Umbilical cord (tissue), 2 donors: Measurements from ENCODE around the gene TPX2. TPM values are rescaled to one million over a fixed set of nuclear protein-coding genes. Genes with fewer than 3 reads are reported as not detected.

ENCODE experiments used
- DNase-seq: peaks from one replicate; pipeline ENCODE4 v3.0.0-alpha.2; 2015; ENCODE audit warnings: low spot score
- total RNA-seq: library from RNA; depleted of rRNA; stranded (reverse); fragments of >200 nt; gene quantifications from one replicate; pipeline ENCODE4 v1.2.3, GENCODE V29; 2014; ENCODE audit warnings: low replicate concordance; ENCODE audit not compliant: insufficient read depth

TPX2 gene
- total RNA-seq, 1 donor from 2014 or later, result 5.3 TPM

DNA sequence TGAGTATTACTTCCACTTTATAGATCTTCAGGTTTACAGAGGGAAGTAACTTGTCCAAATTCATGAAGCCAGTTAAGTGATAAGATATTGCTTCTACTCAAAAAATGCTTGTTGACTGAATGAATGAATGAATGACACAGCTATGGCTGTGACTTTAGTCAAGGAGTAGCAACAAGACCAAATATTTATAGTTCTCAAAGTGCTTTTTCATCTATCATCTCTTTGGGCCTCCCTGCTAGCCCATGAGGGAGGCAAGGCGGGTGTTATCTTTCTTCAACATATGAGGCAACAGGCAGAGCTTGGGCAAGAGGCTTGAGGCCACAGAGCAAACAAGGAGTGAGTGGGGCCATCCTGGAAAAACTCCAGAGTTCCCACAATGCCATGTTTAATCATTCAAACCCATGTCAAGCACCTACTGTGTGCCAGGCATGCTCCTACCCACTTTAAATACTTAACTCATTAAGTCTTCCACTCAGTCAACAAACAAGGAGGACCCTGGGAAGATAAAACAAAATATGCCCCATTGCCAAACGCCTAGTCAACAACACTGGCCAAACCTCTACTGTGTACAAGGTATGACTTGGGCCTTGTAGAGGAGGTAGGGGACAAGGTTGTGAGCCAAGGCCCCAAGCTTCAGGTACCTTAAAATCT, 32.4 kb upstream of the TPX2 start:
- no peak for DNase-seq

DNA sequence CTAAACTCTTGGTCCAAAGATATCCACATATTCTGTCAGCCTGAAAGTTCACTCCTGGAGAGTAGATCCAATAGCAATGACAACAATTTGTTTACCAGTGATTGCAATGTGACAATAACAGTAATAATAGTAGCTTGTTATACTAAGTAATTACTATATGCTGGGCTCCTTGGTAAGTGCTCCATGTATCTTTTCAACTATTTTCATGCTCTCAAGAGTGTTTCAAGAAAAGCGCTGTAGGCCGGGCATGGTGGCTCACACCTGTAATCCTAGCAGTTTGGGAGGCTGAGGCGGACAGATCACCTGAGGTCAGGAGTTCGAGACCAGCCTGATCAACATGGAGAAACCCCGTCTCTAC, 31.9 kb upstream of the TPX2 start:
- no peak for DNase-seq

DNA sequence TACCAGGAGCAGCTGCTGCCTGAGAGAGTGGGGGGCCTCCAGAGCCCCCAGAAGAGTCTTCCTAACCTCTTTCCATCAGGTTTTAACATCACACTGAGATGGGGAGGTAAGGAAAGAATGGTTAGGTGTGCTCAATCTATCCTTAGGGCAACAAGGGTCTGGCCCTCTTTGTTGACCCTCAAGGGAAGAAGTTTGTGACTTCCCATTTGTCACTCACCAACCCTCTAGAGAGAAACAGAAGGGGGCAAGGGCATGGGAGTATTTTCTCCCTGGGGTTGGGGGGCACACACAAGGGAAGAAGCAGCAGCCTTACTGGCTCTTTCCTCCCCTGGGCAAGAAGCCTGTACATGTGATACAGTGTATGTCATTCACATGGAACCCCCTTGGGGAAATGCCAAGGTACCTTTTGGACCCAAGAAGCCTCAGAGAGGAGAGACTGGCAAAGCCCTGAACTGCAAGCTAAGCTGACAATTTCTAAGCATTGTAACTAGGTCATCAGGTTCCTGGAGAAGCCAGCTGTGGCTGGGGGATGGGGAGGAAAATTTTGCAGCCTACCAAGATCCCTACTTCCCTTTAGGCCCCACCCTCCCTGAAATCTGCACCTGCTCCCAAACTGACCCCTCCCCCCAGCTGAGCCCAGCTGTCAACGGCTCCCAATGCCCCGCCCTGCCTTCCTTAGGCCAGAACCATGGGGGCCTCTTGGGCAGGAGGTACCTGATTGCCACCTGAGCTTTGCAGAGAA, 30.9 kb upstream of the TPX2 start:
- DNase-seq, result no peak

DNA sequence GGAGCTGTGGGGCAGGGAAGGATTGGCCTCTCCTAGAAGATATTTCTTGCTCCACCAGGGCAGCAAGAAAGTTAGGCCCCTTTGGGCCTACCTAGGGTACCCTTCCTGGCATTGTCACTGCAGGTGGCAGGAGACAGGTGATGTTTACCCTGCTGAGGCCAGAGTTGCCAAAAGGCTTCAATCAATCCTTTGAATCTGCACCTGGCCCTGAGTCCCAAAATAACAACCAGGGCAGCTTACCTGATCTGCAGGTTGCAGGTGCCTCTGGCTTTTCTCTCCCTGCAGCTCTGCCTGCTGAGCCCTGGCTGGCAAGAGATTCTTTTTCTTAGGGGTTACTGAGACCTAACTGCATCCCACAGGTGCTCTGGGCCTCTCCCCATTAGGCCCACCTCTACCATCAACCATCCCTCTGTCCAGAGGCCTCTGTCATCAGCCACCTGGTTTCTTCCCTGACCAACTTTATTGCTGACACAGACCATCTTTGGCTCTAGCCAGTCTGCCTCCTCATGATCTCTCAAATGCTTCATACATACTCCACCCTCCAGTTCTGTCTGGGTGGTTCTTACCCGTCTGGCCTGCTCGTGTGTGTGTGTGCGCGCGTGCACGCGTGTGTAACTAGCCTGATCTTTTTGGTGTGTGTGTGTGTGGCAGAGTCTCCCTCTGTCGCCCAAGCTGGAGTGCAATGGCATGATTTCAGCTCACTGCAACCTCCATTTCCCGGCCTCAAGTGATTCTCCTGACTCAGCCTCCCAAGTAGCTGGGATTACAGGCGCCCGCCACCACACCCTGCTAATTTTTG, 30.2 kb upstream of the TPX2 start:
- no peak for DNase-seq

DNA sequence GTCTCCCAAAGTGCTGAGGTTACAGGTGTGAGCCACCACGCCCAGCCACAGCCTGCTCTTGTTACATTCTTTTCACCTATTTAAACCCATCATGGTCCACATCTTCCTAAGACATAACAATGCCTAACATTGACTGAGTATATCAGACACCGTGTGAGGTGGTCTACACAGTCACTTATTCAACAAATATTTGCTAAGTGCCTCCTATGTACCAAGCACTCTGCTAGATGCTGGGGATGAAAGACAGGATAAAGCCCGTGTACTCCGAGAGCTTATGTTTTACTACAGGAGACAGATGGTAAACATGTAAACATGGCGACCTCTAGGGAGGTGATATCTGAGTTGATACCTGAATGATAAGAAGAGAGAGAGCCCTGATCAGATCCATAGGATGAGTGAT, 29.2 kb upstream of the TPX2 start:
- DNase-seq, result no peak

DNA sequence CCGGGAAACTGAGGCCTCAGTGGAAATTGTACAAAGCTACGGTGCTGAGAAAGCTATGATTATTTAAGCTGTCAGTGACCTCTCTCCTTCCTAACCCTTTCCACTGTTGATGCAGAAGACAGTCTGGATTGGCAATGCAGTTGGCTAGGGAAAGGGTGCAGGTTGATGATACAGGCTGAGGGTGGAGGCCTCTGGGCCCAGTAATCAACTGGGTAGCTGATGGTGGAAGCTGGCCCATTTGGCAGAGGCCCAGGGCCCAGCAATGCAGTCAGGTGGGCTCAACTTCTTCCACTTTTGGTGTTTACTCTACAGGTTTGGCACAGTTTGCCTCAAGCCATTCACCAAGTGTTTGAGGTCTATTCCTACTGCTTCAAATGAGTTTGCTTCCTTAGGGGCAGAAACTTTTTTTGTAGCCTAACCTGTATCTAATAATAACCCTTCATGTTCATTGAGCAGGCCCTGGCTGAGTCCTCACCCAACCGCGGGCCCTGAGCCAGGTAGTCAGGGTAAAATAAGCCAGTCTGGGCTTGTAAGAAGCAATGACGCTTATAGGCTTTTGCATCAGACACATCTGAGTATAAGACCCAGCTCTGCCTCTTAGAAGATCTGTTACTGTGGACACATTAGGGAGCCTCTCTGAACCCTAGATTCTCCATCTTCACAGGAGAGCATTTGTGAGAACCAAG, 28.5 kb upstream of the TPX2 start:
- no peak for DNase-seq

DNA sequence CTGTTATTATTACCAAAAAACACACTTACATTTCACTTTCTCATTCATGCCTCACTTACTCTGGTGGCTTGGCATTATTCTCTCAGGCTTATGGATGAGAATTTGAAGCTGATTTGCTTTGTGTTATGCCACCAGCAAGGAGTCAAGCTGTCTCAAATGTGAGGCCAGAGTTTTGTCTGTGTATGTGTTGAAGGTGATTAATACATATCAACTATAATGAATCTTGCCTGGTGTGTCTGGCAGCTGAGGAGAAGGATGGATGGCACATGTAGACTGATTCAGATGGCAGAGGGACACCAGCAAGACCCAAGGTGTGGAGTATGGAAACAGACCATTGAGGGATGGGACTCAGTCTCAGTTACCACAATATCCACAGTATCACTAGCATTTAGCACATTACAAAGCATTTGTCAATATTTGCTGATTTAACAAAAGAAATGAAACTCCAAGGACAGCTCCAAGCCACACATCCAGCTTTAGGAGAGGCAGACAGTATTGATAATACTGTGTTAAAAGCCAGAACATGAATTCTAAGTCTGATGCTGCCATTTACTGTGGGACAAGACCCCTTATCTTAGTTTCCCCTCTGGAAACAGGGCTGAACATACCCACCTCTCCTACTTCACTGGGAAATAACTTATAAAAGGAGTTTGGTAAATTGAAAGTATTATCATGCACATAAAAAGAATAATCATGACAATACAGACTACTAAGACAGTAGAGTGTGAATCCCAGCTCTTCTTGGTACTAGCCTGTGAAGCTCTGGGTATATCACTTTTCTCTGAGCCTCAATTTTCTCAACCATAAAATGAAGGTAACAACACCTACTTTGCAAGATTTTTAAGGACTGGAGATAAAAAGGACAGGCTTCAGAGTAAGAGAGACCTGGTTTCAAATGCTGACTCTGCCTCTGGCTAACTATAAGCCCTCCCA, 27.6 kb upstream of the TPX2 start:
- DNase-seq, result no peak

DNA sequence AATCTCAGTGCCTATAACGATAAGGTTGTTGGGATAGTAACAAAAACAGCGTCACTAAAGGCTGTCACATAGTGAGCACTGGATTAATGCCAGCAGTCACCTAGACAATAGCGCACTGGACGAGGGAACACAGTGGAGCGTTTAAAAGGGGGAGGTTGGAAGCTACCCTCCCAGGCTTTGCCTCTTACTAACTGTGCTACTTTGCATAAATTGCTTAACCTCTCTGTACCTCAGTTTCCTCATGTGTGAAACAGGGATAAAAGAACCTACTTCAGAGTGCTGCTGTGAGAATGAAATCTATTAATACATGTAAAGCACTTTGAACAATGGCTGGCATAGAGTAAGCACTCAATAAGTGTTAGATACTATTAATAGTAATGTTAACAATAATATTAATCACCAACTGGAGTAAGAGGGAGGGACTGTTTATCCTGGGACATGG, 27.0 kb upstream of the TPX2 start:
- no peak for DNase-seq

DNA sequence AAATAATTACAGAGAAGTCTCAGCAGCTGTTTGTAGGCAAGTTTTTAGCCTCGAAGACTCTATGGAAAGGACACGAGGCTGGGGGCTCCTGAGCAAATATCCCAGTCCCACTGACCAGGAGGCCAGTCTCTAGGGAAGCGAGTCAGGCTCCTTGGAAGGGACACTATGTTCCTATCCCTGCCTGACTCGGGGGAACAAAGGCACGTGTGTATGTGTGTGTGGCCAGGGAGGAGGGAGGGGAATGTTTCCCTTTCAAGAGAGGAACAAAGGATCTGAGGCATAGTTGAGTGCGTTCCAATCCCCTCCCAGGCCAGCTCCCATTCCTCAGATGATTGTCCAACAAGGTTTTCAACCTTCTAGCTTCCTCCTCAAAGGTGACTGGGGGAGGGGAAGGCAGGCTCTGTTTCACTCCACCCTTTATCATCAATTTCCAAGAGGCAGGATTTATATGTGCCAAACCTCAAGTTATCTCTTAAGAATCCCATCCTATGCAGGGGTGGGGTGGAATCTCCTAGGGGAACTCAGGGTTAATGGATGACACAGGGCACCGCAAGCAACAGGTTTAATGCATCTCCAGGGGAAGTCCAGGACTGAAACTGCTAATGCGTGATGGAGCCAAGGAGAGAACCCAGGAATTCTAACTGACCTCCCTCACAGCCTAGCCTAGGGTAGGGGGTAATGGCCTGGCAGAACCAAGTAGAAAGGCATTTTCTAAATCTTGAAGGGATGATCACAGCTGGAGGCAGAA, 26.4 kb upstream of the TPX2 start:
- DNase-seq, result no peak

DNA sequence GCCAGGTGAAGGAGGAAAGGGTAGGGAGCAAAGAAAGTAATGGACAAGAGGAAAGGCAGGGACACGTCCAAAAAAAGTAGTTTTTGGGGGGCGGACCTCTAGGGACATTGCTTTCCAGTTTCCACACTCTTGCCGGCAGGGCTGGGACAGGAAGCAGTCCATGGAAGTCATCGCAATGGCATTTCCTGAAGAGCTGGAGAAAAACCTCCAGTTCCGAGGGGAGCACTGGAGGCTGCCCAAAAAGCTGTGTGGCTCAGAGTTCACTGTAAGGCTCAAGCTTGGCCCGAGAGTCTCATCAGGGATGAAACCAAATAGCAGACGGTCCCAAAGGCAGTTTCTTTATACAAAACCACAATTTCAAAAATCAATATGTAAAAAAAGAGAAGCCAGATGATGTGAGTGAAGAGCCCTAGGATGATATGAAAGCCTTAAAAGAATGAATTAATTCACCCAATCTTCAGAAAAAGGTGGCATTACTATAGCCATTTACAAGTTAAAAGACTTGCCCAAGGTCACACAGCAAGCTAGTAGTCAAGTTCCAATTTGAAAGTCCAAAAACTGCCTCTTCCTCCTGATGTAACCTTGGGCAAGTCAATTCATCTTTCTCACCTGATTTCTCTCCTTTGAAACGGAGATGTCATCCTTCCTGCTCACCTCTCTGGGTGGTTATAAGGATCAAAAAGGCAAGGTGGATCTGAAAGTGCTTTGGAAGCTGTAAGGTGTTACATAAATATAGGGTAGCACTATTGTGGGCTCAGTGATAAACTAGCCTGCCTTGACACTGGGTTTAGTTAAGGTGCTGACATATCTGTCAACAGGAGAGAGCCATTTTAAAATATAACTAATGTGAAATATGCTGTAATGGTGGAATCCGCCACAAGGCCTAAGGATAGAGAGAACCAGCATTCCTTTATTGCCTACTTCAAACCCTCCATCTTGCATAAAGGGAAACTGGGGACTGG, 25.5 kb upstream of the TPX2 start:
- DNase-seq, result peak; percentile 81

DNA sequence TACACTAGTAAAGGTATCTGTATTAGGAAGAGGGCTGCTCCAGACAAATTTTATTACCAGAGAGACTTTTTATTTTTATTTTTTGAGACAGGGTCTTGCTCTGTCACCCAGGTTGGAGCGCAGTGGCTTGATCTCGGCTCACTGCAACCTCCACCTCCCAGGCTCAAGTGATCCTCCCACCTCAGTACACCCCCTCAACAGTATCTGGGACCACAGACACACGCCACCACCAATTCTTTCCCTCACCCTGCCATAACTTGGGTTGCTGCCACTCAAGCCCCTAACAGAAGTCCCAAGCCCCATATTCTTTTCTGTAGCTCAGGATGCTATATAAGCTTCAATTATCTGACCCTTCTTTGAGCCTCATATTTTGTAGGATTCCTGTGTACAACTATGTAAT, 23.3 kb upstream of the TPX2 start:
- DNase-seq, result no peak

DNA sequence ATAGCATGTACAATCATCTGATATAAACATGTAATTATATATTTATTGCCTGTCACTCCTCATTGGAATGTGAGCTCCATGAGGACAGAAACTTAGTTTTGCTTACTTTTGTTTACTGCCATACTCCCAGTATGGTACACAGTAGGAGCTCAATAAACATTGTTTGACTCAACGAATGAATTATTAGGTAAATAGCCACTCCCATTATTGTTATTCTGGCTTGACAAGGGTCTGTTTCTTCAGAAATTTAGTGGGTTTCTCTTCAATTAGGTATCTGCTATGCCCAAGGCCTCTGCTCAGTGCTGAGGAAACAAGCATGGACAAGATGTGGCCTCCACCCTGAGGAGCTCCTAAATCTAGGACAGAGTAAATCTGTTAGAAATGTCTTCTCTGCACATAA, 22.7 kb upstream of the TPX2 start:
- DNase-seq, result no peak

DNA sequence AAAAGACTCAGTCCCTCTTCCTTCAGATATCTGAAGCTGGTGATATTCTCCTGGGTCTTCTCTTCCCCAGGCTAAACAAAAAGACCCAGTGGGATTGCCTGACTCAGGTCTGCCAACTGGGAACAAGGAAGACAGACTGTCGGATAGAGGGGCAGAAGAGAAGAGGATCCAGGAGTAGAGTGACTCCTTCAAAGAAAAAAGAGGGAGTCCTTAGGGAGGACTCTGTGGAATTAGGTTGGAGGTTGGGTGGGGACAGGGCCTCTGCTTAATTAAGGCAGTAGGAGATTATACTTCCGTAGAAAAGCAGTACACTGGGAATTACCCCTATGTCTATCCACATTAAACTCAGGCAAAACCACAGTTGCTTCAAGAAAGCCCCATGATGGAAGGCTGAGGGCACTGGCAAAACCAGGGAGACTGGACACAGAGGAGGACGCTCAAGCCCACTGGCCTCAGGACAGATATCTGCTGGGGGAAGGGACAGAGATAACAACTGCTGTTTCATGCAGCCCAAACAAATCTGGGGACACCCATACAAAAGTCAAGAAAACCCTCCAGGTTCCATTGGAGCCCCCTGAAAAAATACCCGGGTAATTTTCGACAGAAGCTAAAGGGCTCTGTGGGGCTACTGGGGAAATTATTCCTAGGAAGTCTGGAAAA, 22.1 kb upstream of the TPX2 start:
- no peak for DNase-seq

DNA sequence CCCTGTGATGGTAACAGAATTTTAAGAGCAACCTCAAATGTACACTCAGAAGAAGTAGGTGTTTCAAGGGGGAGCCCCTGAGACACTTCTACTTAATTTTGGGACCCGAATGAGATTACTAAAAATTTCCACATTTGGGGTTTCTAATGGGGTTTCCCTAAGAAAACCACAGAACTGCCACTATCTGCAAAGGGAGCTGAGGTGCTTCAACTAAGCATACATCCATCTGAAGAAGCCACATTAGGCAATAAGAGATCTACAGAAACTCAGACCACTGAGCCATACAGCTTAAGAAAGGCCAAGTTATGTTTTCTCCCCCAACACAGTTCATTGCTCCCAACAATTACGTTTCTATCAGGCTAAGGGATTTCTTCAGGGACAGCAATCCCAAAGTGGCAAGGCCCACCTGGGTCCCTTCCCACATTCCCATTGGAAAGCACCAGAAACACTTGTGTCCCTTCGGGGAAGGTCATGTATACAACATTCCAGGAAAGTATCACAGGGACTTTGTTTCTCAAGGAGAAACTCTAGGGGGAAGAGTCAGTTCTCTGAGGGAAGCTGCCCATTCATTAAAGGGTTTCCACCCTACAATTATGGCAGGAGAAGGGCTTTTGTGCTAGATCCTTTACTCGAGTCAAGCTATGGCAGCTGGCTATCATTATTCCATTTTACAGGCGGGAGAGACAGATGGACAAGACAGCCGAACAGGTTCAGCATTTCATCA, 21.4 kb upstream of the TPX2 start:
- no peak for DNase-seq

DNA sequence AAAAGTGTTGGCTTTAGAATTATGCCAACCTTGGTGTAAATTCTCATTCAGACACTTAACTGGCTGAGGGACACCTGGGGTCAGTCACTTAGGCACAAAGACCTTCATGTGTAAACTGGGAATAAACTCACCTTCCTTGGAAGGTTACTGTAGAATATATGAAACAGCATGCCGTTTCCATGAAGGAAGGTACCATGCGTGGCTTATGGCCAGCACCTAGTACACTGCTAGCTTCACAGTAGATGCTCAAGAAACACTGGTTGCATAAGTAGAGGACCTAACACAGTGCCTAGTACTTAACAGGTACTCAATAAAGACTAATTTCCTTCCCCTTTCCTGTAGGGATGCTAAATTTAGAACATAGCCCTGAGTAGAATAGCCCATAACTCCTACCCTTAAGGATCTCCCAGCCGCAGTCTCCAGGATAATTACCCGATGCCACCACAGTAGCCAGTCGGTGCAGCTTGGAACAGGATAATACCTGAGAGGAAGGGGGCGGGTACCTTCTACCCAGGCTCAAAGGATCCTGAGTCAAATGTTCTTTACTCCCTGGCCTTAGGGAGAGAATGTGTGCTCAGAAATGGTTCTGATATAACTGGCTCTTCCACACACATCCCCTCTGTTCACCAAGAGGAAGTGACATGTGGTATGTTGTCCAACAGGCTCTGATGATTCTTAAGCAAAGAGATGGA, 20.0 kb upstream of the TPX2 start:
- peak; percentile 76 for DNase-seq

DNA sequence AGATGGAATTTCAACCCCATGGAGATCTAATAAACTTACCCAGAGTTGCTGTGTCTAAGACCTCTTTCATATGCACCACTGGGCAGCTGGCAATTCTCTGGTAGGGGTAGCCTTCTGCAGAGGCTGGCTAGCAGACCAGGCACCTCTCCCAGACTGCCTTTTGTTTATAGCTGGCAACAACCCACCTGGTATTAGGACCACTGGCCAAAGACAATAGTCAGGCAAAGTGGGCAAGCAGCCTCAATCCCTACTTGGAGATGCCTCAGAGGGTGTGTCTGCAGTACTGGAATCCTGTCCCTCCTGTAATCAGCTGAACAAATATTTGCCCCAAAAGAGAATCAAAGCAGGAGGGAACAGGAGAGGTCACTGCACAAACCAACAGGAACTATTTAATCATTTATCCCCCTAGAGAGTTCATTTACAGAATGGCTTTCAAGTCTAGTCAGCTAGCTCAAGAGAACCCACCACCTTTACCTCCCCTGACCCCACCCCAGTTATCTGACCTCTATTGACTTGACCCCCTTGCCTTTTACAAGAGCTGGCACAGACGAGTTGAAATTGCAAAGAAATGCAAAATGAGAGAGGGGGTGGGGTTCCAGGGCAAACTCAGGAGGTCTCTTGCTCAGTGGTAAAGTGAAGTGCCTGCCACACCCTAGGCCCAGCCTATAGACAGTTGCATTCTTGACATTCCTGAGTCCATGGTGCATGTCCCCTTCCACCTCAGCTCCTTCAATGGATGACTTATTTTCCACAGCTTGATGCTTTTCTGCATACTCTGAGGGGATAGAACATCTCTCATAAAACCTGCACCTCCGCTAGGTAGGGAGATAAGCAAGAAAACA, 19.2 kb upstream of the TPX2 start:
- no peak for DNase-seq
